Thyroid gland (tissue), 4 donors: Measurements from ENCODE around the gene SLC6A6. TPM values are rescaled to one million over a fixed set of nuclear protein-coding genes. Genes with fewer than 3 reads are reported as not detected.

Source experiments
- DNase-seq, 2 donors: peaks; one replicate each; pipeline ENCODE4 v3.0.0-alpha.2; 2019
- H3K27ac ChIP-seq, 3 donors: fragments of 200-600 bp; sonication (generic); 1 replicate in 2 of 3; 2 replicates in 1 of 3; pipeline ENCODE4 v1.5.1; 2016 to 2019; ENCODE audit warnings: mild to moderate bottlenecking in 1 of 3, moderate library complexity in 1 of 3
- H3K27me3 ChIP-seq: fragments of 200-600 bp; sonication (generic); one replicate; pipeline ENCODE4 v1.5.1; 2019
- H3K36me3 ChIP-seq, 2 donors: fragments of 200-600 bp; sonication (generic); one replicate each; pipeline ENCODE4 v1.5.1; 2016 to 2019
- H3K4me1 ChIP-seq, 2 donors: fragments of 200-600 bp; sonication (generic); one replicate each; pipeline ENCODE4 v1.5.1; 2017 to 2019
- H3K4me3 ChIP-seq, 3 donors: fragments of 200-600 bp; sonication (generic); replicated peaks in 1 of 3; 1 replicate in 2 of 3; 2 replicates in 1 of 3; pipeline ENCODE4 v1.5.1; 2016; ENCODE audit warnings: mild to moderate bottlenecking in 1 of 3
- H3K9me3 ChIP-seq: fragments of 200-600 bp; sonication (generic); one replicate; pipeline ENCODE4 v1.5.1; 2017
- POLR2A ChIP-seq, 2 donors: fragments of 450-650 bp; IDR thresholded peaks; one replicate each; pipeline ENCODE4 v1.6.1; 2017; ENCODE audit warnings: antibody characterized with exemption in 2 of 2, mild to moderate bottlenecking in 2 of 2, moderate library complexity in 1 of 2
- WGBS, 2 donors: methylation state at CpG; one replicate each; pipeline ENCODE4 v1.1.5; 2017; 5-methylcytosine and 5-hydroxymethylcytosine counted together
- intact Hi-C: fragments of 100-400 bp; cut with DNase I; formaldehyde crosslinking; loops from one replicate; pipeline ENCODE4 v1.15.1; 2023
- total RNA-seq, 4 donors: library from RNA; depleted of rRNA; stranded (reverse); fragments of >200 nt; gene quantifications; one replicate each; pipeline ENCODE4 v1.2.3, GENCODE V29; 2016
- TF ChIP-seq, protein P1 (sequence below), 6 experiments: fragments of 200-600 bp in 3 of 6; fragments of 450-650 bp in 3 of 6; sonication (generic) in 3 of 6; IDR thresholded peaks; one replicate each; pipeline ENCODE4 v1.5.1; 2016 to 2019; ENCODE audit warnings: antibody characterized with exemption in 6 of 6, mild to moderate bottlenecking in 2 of 6, inconsistent platforms in 1 of 6, moderate library complexity in 1 of 6

The SLC6A6 gene
- total RNA-seq, 4 donors from 2014 or later = 42.7 to 98.0 (median 72.5) TPM

DNA sequence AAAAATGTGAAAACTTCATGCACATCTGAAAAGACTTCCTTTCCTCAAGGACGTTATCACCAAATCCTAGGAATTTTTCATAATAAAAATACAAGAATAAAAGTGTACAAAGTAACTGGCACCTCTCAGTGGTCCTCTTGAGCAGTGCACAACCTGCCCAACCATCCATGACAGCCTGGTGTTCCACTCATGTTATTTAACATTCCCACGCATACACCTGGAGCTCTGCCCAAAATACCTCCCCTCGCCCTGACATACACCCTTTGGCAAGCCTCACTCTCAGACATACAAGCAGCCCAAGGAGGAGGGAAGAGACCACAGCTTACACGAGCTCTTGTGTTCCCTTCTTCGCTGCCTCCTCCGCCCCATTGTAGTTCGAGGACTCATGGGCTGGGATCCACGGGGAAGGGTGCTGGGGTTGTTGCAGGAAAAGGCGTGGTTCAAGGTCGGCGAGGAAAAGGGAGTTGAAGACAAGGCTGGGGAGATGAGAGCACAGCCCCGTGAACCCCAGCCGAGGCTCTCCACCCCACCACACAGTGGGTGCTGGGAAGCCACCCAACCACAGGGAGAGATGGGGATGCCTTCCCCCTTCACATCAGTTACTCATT lies 114.4 kb downstream of the SLC6A6 start:
- intact Hi-C loops = no loop called here
- WGBS, 2 donors = 57 to 70% methylated on average over 13 of the region's 13 CpGs
- H3K36me3 ChIP-seq = no peaks in the 10 kb centered on the region
- H3K4me1 ChIP-seq = no peaks in the 10 kb centered on the region
- DNase-seq = no peak
- TF ChIP-seq POLR2A (IDR thresholded peaks at IDR 0.05) = no peak
- TF ChIP-seq, protein P1, sequence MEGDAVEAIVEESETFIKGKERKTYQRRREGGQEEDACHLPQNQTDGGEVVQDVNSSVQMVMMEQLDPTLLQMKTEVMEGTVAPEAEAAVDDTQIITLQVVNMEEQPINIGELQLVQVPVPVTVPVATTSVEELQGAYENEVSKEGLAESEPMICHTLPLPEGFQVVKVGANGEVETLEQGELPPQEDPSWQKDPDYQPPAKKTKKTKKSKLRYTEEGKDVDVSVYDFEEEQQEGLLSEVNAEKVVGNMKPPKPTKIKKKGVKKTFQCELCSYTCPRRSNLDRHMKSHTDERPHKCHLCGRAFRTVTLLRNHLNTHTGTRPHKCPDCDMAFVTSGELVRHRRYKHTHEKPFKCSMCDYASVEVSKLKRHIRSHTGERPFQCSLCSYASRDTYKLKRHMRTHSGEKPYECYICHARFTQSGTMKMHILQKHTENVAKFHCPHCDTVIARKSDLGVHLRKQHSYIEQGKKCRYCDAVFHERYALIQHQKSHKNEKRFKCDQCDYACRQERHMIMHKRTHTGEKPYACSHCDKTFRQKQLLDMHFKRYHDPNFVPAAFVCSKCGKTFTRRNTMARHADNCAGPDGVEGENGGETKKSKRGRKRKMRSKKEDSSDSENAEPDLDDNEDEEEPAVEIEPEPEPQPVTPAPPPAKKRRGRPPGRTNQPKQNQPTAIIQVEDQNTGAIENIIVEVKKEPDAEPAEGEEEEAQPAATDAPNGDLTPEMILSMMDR (IDR thresholded peaks at IDR 0.05) = no peak
- H3K4me3 ChIP-seq = no peak overlapping the region
- no peak overlapping the region for H3K27ac ChIP-seq
- H3K27me3 ChIP-seq = no peaks in the 10 kb centered on the region
- no peaks in the 10 kb centered on the region for H3K9me3 ChIP-seq

DNA sequence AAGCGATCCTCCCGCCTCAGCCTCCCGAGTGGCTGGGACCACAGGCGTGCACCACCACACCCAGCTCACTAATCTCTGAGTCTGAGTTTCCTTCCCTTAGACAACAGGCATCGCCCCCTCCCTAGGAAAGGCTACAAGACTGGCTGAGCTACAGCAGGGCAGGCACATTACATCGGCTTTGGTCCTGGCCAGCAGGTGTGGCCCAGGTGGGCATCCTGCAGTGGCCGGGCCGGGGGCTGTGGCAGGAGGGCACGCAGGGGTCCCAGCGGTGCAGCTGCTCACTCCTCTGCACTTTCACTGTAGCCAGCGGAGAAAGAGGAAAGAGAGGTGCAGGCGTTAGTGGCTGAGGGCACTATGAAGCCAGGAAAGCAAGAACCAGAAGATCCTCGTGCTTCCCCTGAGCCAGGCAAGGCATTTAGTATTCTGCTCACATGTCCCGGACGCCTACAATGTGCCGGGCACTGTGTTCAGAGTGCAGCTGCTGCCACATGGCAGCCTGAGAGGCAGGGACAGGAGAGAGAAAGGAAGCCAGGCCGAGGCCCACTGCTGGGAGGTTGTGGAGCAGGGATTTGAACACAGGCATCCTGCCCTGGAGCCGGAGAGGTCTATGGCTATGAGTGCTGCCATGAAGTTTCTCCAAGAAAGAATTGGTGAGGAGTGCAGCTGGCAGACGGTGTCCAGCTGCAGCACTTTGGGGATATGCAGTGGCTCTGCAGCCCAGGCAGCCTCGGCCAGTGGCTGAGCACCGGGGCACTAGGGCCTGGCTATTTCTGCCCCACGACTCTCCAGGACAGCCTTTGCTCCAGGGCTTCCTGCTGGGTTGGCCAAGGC lies 115.4 kb downstream of the SLC6A6 start:
- no peak for DNase-seq
- Histone ChIP-seq H3K4me1 (no peaks in the 10 kb centered on the region), H3K36me3 (no peaks in the 10 kb centered on the region), H3K4me3 (no peak overlapping the region), H3K9me3 (no peaks in the 10 kb centered on the region), H3K27ac (no peak overlapping the region), H3K27me3 (no peaks in the 10 kb centered on the region)
- 86% methylated on average over 16 to 19 of the region's 22 CpGs for WGBS, 2 donors
- TF ChIP-seq, protein P1 (IDR thresholded peaks at IDR 0.05) = no peak
- TF ChIP-seq POLR2A (IDR thresholded peaks at IDR 0.05) = no peak
- intact Hi-C loops = no loop called here

DNA sequence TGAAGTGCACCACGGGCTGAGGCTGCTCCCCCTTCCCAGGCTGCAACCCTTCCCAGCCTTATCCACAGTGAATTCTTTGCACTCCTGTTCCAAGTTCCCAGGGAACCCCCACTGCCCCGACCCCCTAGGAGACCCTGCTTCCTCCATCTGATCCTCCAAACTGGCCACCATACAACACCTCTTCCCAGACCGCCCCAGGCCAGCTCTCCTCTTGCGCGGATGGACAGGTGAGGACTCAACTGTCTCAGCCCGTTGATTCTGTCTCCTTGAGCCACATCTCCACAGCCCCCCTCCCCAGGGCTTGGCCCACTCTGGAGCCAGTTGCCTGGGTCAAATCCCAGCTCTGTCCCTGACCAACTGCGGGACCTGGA lies 116.0 kb downstream of the SLC6A6 start:
- DNase-seq = no peak
- Histone ChIP-seq H3K36me3 (no peaks in the 10 kb centered on the region), H3K4me1 (no peaks in the 10 kb centered on the region), H3K27ac (no peak overlapping the region), H3K27me3 (no peaks in the 10 kb centered on the region), H3K4me3 (no peak overlapping the region), H3K9me3 (no peaks in the 10 kb centered on the region)
- intact Hi-C loops = no loop called here
- TF ChIP-seq POLR2A (IDR thresholded peaks at IDR 0.05) = no peak
- TF ChIP-seq, protein P1 (IDR thresholded peaks at IDR 0.05) = no peak
- 64 to 65% methylated on average over 7 of the region's 7 CpGs for WGBS, 2 donors

DNA sequence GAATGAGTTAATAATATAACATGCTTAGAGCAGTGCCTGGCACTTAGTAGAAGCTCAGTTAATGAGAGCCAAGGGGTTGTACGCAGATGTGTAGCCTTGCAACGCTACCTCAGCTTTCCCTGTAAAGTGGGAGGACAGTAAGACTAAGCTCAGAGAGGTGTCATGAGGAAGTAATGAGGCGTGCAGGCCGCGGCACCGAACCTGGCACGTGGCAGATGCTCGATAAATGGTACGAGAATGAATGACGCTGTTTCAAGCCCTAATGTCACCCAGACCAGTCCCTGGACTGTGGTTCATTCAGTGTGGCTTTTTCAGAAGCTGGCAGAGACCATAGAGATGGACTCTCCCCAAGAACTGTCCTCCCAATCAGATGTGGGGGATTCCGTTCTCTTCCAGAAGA lies 116.5 kb downstream of the SLC6A6 start:
- TF ChIP-seq, protein P1 (IDR thresholded peaks at IDR 0.05) = no peak
- TF ChIP-seq POLR2A (IDR thresholded peaks at IDR 0.05) = no peak
- Histone ChIP-seq H3K4me1 (no peaks in the 10 kb centered on the region), H3K27me3 (no peaks in the 10 kb centered on the region), H3K36me3 (no peaks in the 10 kb centered on the region), H3K4me3 (no peak overlapping the region), H3K27ac (no peak overlapping the region), H3K9me3 (no peaks in the 10 kb centered on the region)
- no peak for DNase-seq
- intact Hi-C loops = no loop called here
- WGBS, 2 donors = 94% methylated on average over 11 of the region's 11 CpGs

DNA sequence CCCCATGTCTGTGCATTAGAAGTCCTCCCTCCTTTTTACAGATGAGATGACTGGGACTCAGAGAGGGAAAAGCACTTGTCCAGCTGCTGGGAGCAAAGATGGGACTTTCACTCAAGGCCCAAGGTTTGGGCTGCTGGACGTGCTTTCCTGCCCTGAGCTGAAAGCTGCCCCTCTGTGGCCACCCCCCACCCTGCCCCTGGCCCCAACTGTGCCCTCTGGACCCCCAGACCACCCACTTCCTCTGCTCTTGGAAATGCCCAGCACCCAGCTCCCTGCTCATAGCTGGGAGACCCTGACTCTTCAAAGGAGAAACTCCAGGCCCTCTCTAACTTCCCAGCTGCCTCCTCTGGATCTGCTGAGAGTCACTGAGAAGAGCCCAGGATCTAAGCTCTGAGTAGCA lies 117.0 kb downstream of the SLC6A6 start:
- DNase-seq = no peak
- intact Hi-C loops = no loop called here

More for the DNA sequence above, 117.0 kb downstream of the SLC6A6 start:
- 87% methylated on average over 1 of the region's 1 CpG; no CpG with 5 or more reads in 1 of the 2 donors for WGBS, 2 donors
- Histone ChIP-seq H3K27ac (no peak overlapping the region), H3K4me1 (no peaks in the 10 kb centered on the region), H3K36me3 (no peaks in the 10 kb centered on the region), H3K4me3 (no peak overlapping the region), H3K9me3 (no peaks in the 10 kb centered on the region), H3K27me3 (no peaks in the 10 kb centered on the region)
- TF ChIP-seq, protein P1 (IDR thresholded peaks at IDR 0.05) = no peak
- TF ChIP-seq POLR2A (IDR thresholded peaks at IDR 0.05) = no peak
